Measurements from ENCODE around the gene LPP. TPM values are rescaled to one million over a fixed set of nuclear protein-coding genes. Genes with fewer than 3 reads are reported as not detected.

LPP gene
- total RNA-seq, 1 donor from 2014 or later, result 184 TPM

GRCh38 chr3:188938999-188939398 is 785.0 kb downstream of the LPP start:
- H3K36me3 Mint-ChIP-seq (ENCODE audit: unreplicated experiment), result peaks cover 3% of the 10 kb centered on the region

GRCh38 chr3:188939814-188940572 is 786.0 kb downstream of the LPP start:
- H3K27me3 Mint-ChIP-seq (ENCODE audit: unreplicated experiment), result no peaks in the 10 kb centered on the region
- no peak for DNase-seq (ENCODE audit: extremely low spot score, unreplicated experiment)
- TF ChIP-seq CTCF (IDR thresholded peaks at IDR 0.05), result no peak
- H3K36me3 Mint-ChIP-seq (ENCODE audit: unreplicated experiment), result peaks cover 3% of the 10 kb centered on the region
- H3K4me3 Mint-ChIP-seq (ENCODE audit: unreplicated experiment), result no peak overlapping the region
- H3K9me3 Mint-ChIP-seq (ENCODE audit: unreplicated experiment), result no peaks in the 10 kb centered on the region
- H3K27ac Mint-ChIP-seq (ENCODE audit: unreplicated experiment), result no peak overlapping the region
- H3K4me1 Mint-ChIP-seq (ENCODE audit: unreplicated experiment), result peaks cover 2% of the 10 kb centered on the region

More at GRCh38 chr3:188938999-188939398, 785.0 kb downstream of the LPP start:
- no peak for TF ChIP-seq CTCF (IDR thresholded peaks at IDR 0.05)
- Mint-ChIP-seq H3K9me3 (ENCODE audit: unreplicated experiment) (no peaks in the 10 kb centered on the region), H3K27me3 (ENCODE audit: unreplicated experiment) (no peaks in the 10 kb centered on the region), H3K4me1 (ENCODE audit: unreplicated experiment) (peaks cover 2% of the 10 kb centered on the region), H3K4me3 (ENCODE audit: unreplicated experiment) (no peak overlapping the region), H3K27ac (ENCODE audit: unreplicated experiment) (no peak overlapping the region)
- DNase-seq (ENCODE audit: extremely low spot score, unreplicated experiment), result no peak

Small RNAs within 50 kb of the gene (microRNA-seq; reads per million reads assigned to microRNA genes)
- gene MIR28 (ENCODE audit: unreplicated experiment), result 3,404 reads per million, percentile 86 among the genes with 10 or more reads in this experiment

Measured in osteocyte (in vitro differentiated cells).